WTC11 (cell line): Measurements from ENCODE around the gene NAV3.

Source experiments
- ATF6 ChIP-seq: sonication (generic); formaldehyde crosslinking; IDR thresholded peaks from 2 replicates; pipeline ENCODE4 v1.8.1; 2023; ENCODE audit warnings: mild to moderate bottlenecking, missing genetic modification reagents
- CTCF ChIP-seq: fragments of 200-600 bp; IDR thresholded peaks from 2 replicates; pipeline ENCODE4 v1.8.0; 2022; ENCODE audit warnings: antibody characterized with exemption
- E2F4 ChIP-seq: sonication (generic); formaldehyde crosslinking; IDR thresholded peaks from 2 replicates; pipeline ENCODE4 v1.8.1; 2022; ENCODE audit warnings: low read depth, mild to moderate bottlenecking, moderate library complexity, missing genetic modification reagents, borderline replicate concordance
- FOXK1 ChIP-seq: sonication (generic); formaldehyde crosslinking; IDR thresholded peaks from 2 replicates; pipeline ENCODE4 v1.8.0; 2022; ENCODE audit warnings: mild to moderate bottlenecking, moderate library complexity, missing genetic modification reagents
- MAX ChIP-seq: sonication (generic); formaldehyde crosslinking; IDR thresholded peaks from 2 replicates; pipeline ENCODE4 v1.8.0; 2022; ENCODE audit warnings: mild to moderate bottlenecking, missing genetic modification reagents
- NFYB ChIP-seq: sonication (generic); formaldehyde crosslinking; conservative IDR thresholded peaks from 2 replicates; pipeline ENCODE4 v1.8.0; 2022; ENCODE audit warnings: low read depth, missing genetic modification reagents
- NR3C1 ChIP-seq: sonication (generic); formaldehyde crosslinking; conservative IDR thresholded peaks from 2 replicates; pipeline ENCODE4 v1.8.1; 2023; ENCODE audit warnings: low read depth, mild to moderate bottlenecking, missing genetic modification reagents
- PREB ChIP-seq: sonication (generic); formaldehyde crosslinking; IDR thresholded peaks from 2 replicates; pipeline ENCODE4 v1.8.1; 2022; ENCODE audit warnings: mild to moderate bottlenecking, missing genetic modification reagents, moderate library complexity, borderline replicate concordance
- SMAD4 ChIP-seq: sonication (generic); formaldehyde crosslinking; IDR thresholded peaks from 2 replicates; pipeline ENCODE4 v1.8.0; 2022; ENCODE audit warnings: mild to moderate bottlenecking, missing genetic modification reagents
- TEAD4 ChIP-seq: sonication (generic); formaldehyde crosslinking; IDR thresholded peaks from 2 replicates; pipeline ENCODE4 v1.8.0; 2022; ENCODE audit warnings: mild to moderate bottlenecking, missing genetic modification reagents
- ZNF121 ChIP-seq: sonication (generic); formaldehyde crosslinking; IDR thresholded peaks from 2 replicates; pipeline ENCODE4 v1.8.0; 2023; ENCODE audit warnings: missing genetic modification reagents
- ZNF232 ChIP-seq: sonication (generic); formaldehyde crosslinking; IDR thresholded peaks from 2 replicates; pipeline ENCODE4 v1.8.0; 2022; ENCODE audit warnings: mild to moderate bottlenecking, missing genetic modification reagents

GRCh38 chr12:77973579-77973978 is 142.9 kb downstream of the NAV3 start:
- TF ChIP-seq ATF6 (CRISPR knock-in tag) (no peak), CTCF (no peak), FOXK1 (no peak), MAX (CRISPR knock-in tag) (no peak), PREB (no peak), NR3C1 (CRISPR knock-in tag) (no peak), NFYB (no peak), ZNF121 (CRISPR knock-in tag) (no peak), ZNF232 (CRISPR knock-in tag) (no peak), E2F4 (CRISPR knock-in tag) (no peak), SMAD4 (no peak), TEAD4 (CRISPR knock-in tag) (no peak)
